ENCODE results near the gene SHLD3.

GRCh38 chr5:65625743-65626142, 916 bp downstream of the SHLD3 start:
- TF ChIP-seq GATA2 (IDR thresholded peaks at IDR 0.05; ENCODE audit: low read depth, low read length) (no peak), GATA3 (IDR thresholded peaks at IDR 0.05; ENCODE audit: low read depth, low read length) (no peak)

Measured in SH-SY5Y (cell line).